ENCODE measurements around the gene REXO1.

The REXO1 gene

DNA sequence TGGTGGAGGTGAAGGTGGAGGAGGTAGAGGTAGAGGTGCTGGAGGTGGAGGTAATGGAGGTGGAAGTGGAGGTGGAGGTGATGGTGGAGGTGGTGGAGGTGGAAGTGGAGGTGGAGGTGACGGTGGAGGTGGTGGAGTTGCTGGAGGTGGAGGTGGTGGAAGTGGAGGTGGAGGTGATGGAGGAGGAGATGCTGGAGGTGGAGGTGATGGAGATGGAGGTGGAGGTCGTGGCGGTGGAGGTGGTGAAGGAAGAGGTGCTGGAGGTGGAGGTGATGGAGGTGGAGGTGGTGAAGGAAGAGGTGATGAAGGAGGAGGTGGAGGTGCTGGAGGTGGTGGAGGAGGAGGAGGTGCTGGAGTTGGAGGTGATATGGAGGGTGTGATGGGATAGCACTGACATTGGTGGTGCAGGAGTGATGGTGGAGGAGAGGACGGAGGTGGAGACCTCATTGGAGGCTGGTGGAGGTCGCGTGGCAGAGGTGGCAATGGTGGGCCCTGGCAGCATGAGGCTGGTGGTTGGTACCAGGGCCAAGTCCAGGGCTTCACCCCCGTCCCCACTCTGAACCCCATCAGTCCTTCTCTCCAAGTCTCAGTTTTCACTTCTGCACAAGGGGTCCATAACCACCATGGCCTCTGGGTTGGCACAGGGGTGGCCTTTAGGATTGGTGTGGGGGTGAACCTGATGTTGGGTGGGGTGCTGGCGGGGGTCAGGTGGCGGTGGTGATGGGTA, 79.2 kb downstream of the REXO1 start:
- Histone ChIP-seq H2AFZ (ENCODE audit: low read length) (no peak overlapping the region), H3K4me3 (ENCODE audit: low read length, poor library complexity, severe bottlenecking) (no peak overlapping the region), H3K4me2 (ENCODE audit: low read depth, low read length, poor library complexity, severe bottlenecking) (no peak overlapping the region), H3K9ac (ENCODE audit: low read depth, low read length, poor library complexity, severe bottlenecking) (no peak overlapping the region), H3K79me2 (ENCODE audit: insufficient read depth, low read length) (no peaks in the 10 kb centered on the region), H3K4me1 (ENCODE audit: insufficient read depth, low read length, poor library complexity, severe bottlenecking) (peaks cover 17% of the 10 kb centered on the region), H3K9me3 (ENCODE audit: insufficient read depth, low read depth, low read length) (peaks cover 9% of the 10 kb centered on the region), H3K9me2 (replicated peaks; ENCODE audit: low read depth, low read length) (no peaks in the 10 kb centered on the region), H3F3A (ENCODE audit: low read depth) (no peaks in the 10 kb centered on the region), H4K20me1 (ENCODE audit: insufficient read depth, low read length, poor library complexity, severe bottlenecking) (no peaks in the 10 kb centered on the region), H3K27me3 (ENCODE audit: insufficient read depth, low read length, poor library complexity, severe bottlenecking) (no peaks in the 10 kb centered on the region), H3K36me3 (ENCODE audit: insufficient read depth, low read length) (no peaks in the 10 kb centered on the region)
- no peak for TF ChIP-seq EZH2phosphoT487 (IDR thresholded peaks at IDR 0.05; ENCODE audit: borderline replicate concordance)
- TF ChIP-seq, protein P1, sequence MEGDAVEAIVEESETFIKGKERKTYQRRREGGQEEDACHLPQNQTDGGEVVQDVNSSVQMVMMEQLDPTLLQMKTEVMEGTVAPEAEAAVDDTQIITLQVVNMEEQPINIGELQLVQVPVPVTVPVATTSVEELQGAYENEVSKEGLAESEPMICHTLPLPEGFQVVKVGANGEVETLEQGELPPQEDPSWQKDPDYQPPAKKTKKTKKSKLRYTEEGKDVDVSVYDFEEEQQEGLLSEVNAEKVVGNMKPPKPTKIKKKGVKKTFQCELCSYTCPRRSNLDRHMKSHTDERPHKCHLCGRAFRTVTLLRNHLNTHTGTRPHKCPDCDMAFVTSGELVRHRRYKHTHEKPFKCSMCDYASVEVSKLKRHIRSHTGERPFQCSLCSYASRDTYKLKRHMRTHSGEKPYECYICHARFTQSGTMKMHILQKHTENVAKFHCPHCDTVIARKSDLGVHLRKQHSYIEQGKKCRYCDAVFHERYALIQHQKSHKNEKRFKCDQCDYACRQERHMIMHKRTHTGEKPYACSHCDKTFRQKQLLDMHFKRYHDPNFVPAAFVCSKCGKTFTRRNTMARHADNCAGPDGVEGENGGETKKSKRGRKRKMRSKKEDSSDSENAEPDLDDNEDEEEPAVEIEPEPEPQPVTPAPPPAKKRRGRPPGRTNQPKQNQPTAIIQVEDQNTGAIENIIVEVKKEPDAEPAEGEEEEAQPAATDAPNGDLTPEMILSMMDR (conservative IDR thresholded peaks at IDR 0.05; ENCODE audit: low read length): no peak

DNA sequence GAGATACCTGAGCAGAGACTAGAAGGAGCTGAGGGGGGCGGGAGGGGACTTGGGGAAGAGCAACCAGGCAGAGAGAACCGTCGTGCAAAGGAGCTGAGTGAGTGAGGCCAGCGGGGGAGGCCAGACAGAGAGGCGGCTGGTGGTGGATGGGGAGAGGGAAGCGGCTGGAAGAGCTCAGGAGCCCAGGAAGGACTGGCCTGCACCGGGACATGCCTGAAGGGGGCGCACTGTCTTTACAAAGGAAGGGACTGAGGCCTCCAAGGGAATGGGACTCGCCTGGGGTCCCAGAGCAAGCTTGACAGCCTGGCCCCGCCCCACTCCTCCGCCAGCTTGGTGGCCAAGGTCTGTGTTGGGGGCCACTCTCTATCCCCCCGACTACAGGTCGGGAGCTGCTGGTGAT, 80.0 kb downstream of the REXO1 start:
- no peak for TF ChIP-seq EZH2phosphoT487 (IDR thresholded peaks at IDR 0.05; ENCODE audit: borderline replicate concordance)
- TF ChIP-seq, protein P1 (conservative IDR thresholded peaks at IDR 0.05; ENCODE audit: low read length): peak; percentile 41
- H2AFZ ChIP-seq (ENCODE audit: low read length): no peak overlapping the region

DNA sequence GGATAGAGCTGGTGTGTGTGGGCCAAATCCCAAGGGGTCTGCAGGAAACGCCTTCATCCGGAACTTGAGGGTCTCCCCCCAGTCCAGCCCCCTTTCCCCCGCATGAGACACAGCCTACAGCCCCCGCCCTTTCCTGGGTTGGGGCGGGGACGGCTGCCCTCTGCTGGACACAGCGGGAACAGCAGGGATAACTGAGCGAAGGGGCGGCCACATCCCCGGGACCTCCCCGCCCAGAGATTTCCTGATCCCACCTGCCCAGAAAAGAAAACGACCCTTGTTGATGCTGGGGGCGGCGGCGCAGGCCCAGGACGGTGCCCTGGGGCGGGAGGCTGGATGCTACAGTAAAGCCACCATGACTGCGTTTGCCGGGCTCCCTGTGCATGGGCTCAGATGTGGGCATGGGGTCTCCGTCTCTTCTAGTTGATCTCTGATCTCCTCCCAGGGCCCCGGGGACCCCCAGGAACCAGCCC, 80.8 kb downstream of the REXO1 start:
- Histone ChIP-seq H3K9me2 (replicated peaks; ENCODE audit: low read depth, low read length) (no peaks in the 10 kb centered on the region), H3K36me3 (ENCODE audit: insufficient read depth, low read length) (no peaks in the 10 kb centered on the region), H2AFZ (ENCODE audit: low read length) (peak overlapping the region; percentile 84), H3K4me2 (ENCODE audit: low read depth, low read length, poor library complexity, severe bottlenecking) (peak overlapping the region; percentile 69), H4K20me1 (ENCODE audit: insufficient read depth, low read length, poor library complexity, severe bottlenecking) (no peaks in the 10 kb centered on the region), H3K27me3 (ENCODE audit: insufficient read depth, low read length, poor library complexity, severe bottlenecking) (no peaks in the 10 kb centered on the region), H3K9ac (ENCODE audit: low read depth, low read length, poor library complexity, severe bottlenecking) (peak overlapping the region; percentile 54), H3K79me2 (ENCODE audit: insufficient read depth, low read length) (no peaks in the 10 kb centered on the region), H3K4me3 (ENCODE audit: low read length, poor library complexity, severe bottlenecking) (peak overlapping the region; percentile 42), H3F3A (ENCODE audit: low read depth) (no peaks in the 10 kb centered on the region), H3K4me1 (ENCODE audit: insufficient read depth, low read length, poor library complexity, severe bottlenecking) (peaks cover 17% of the 10 kb centered on the region), H3K9me3 (ENCODE audit: insufficient read depth, low read depth, low read length) (peaks cover 9% of the 10 kb centered on the region)
- no peak for TF ChIP-seq EZH2phosphoT487 (IDR thresholded peaks at IDR 0.05; ENCODE audit: borderline replicate concordance)
- TF ChIP-seq, protein P1 (conservative IDR thresholded peaks at IDR 0.05; ENCODE audit: low read length): peak; percentile 89

More for the DNA sequence above, 80.0 kb downstream of the REXO1 start:
- peaks cover 9% of the 10 kb centered on the region for H3K9me3 ChIP-seq (ENCODE audit: insufficient read depth, low read depth, low read length)
- no peaks in the 10 kb centered on the region for H3K27me3 ChIP-seq (ENCODE audit: insufficient read depth, low read length, poor library complexity, severe bottlenecking)
- peaks cover 17% of the 10 kb centered on the region for H3K4me1 ChIP-seq (ENCODE audit: insufficient read depth, low read length, poor library complexity, severe bottlenecking)
- no peak overlapping the region for H3K9ac ChIP-seq (ENCODE audit: low read depth, low read length, poor library complexity, severe bottlenecking)
- H3K4me2 ChIP-seq (ENCODE audit: low read depth, low read length, poor library complexity, severe bottlenecking): no peak overlapping the region
- H3K36me3 ChIP-seq (ENCODE audit: insufficient read depth, low read length): no peaks in the 10 kb centered on the region
- H4K20me1 ChIP-seq (ENCODE audit: insufficient read depth, low read length, poor library complexity, severe bottlenecking): no peaks in the 10 kb centered on the region
- H3K4me3 ChIP-seq (ENCODE audit: low read length, poor library complexity, severe bottlenecking): no peak overlapping the region
- H3K9me2 ChIP-seq (replicated peaks; ENCODE audit: low read depth, low read length): no peaks in the 10 kb centered on the region
- no peaks in the 10 kb centered on the region for H3K79me2 ChIP-seq (ENCODE audit: insufficient read depth, low read length)
- no peaks in the 10 kb centered on the region for H3F3A ChIP-seq (ENCODE audit: low read depth)
